H1 (cell line): ENCODE data around the gene FLT1. TPM values are rescaled to one million over a fixed set of nuclear protein-coding genes. Genes with fewer than 3 reads are reported as not detected.
A peak's percentile ranks its signal among the peaks of the same experiment; 100 is the strongest.

ENCODE experiments used
- CTCF ChIA-PET: fragments of 300-600 bp; sonication (Branson Sonifier 250); formaldehyde crosslinking; loops from one replicate; lab custom pipeline; 2021; ENCODE audit not compliant: partially characterized antibody; lab: Charles Lee
- POLR2A ChIA-PET: fragments of 300-600 bp; sonication (Branson Sonifier 250); formaldehyde crosslinking; loops from one replicate; lab custom pipeline; 2021; ENCODE audit warnings: inconsistent platforms; ENCODE audit not compliant: partially characterized antibody; lab: Charles Lee
- DNase-seq, 2 experiments: peaks; one replicate each; pipeline versions ENCODE4 v3.0.0 to v3.0.0-alpha.2; 2010 to 2022; ENCODE audit warnings: low spot score in 2 of 2, low read depth in 1 of 2, mixed read lengths in 1 of 2
- FAIRE-seq: peaks from 2 replicates; lab custom pipeline; 2011; peaks lifted over from hg19 to GRCh38; lab: Jason Lieb, UNC
- H2AFZ ChIP-seq: 2 replicates; pipeline ENCODE4 v1.8.1; 2012; ENCODE audit warnings: low read length, inconsistent platforms
- H2AK5ac ChIP-seq: 2 replicates; pipeline ENCODE4 v1.6.1; 2013; ENCODE audit warnings: low read depth, low read length
- H2BK120ac ChIP-seq: replicated peaks from 2 replicates; pipeline ENCODE3; 2013; ENCODE audit warnings: low read depth, low read length, inconsistent platforms
- H2BK12ac ChIP-seq: 2 replicates; pipeline ENCODE4 v1.6.1; 2013; ENCODE audit warnings: low read depth, low read length
- H2BK15ac ChIP-seq: 2 replicates; pipeline ENCODE4 v1.6.1; 2013; ENCODE audit warnings: low read length
- H2BK20ac ChIP-seq: 2 replicates; pipeline ENCODE4 v1.6.1; 2013; ENCODE audit warnings: low read length
- H2BK5ac ChIP-seq: 2 replicates; pipeline ENCODE4 v1.6.1; 2013; ENCODE audit warnings: low read depth, low read length
- H3K14ac ChIP-seq: 2 replicates; pipeline ENCODE4 v1.6.1; 2013; ENCODE audit warnings: inconsistent platforms; ENCODE audit not compliant: insufficient read length
- H3K18ac ChIP-seq: 2 replicates; pipeline ENCODE4 v1.6.1; 2013; ENCODE audit warnings: low read length; ENCODE audit errors: extremely low read depth
- H3K23ac ChIP-seq: 2 replicates; pipeline ENCODE4 v1.6.1; 2013; ENCODE audit warnings: inconsistent platforms; ENCODE audit not compliant: insufficient read length
- H3K23me2 ChIP-seq: 2 replicates; pipeline ENCODE4 v1.6.1; 2013; ENCODE audit warnings: low read depth, low read length
- H3K27ac ChIP-seq: 2 replicates; pipeline ENCODE4 v1.6.1; 2011; ENCODE audit warnings: low read depth, low read length, inconsistent platforms
- H3K27me3 ChIP-seq, 4 experiments: replicated peaks in 1 of 4; 1 replicate in 1 of 4; 2 replicates in 3 of 4; pipeline versions ENCODE4 v1.6.1 to v1.8.1; 2011 to 2013; ENCODE audit warnings: low read length in 3 of 4, mild to moderate bottlenecking in 3 of 4, inconsistent platforms in 2 of 4, mixed read lengths in 2 of 4, moderate library complexity in 1 of 4; ENCODE audit not compliant: control insufficient read depth in 3 of 4, insufficient read depth in 3 of 4; ENCODE audit errors: extremely low read depth in 1 of 4
- H3K36me3 ChIP-seq, 4 experiments: 2 replicates each; pipeline versions ENCODE4 v1.6.1 to v1.8.1; 2011 to 2013; ENCODE audit warnings: mild to moderate bottlenecking in 4 of 4, low read length in 3 of 4, moderate library complexity in 2 of 4, control low read depth in 1 of 4, inconsistent platforms in 1 of 4; ENCODE audit not compliant: insufficient read depth in 4 of 4, control insufficient read depth in 2 of 4
- H3K4ac ChIP-seq: replicated peaks from 2 replicates; pipeline ENCODE3; 2013; ENCODE audit warnings: low read length, low read depth, mixed read lengths, inconsistent platforms; ENCODE audit not compliant: insufficient read length
- H3K4me1 ChIP-seq, 4 experiments: replicated peaks in 1 of 4; 1 replicate in 1 of 4; 2 replicates in 3 of 4; pipeline versions ENCODE4 v1.6.1 to v1.8.1; 2011 to 2013; ENCODE audit warnings: low read length in 3 of 4, inconsistent platforms in 2 of 4, mixed read lengths in 1 of 4; ENCODE audit not compliant: insufficient read depth in 4 of 4, control insufficient read depth in 3 of 4
- H3K4me2 ChIP-seq, 2 experiments: 2 replicates each; pipeline versions ENCODE4 v1.6.1 to v1.8.1; 2011 to 2013; ENCODE audit warnings: low read depth in 2 of 2, low read length in 2 of 2, control low read depth in 1 of 2, inconsistent platforms in 1 of 2, mild to moderate bottlenecking in 1 of 2; ENCODE audit not compliant: insufficient read depth in 1 of 2
- H3K4me3 ChIP-seq, 4 experiments: fragments of 200-600, 300-600 bp in 1 of 4; sonication (generic), shearing (Covaris generic), sonication (Bioruptor Twin) in 1 of 4; 2 replicates each; pipeline versions ENCODE4 v1.5.1 to v1.8.1; 2011 to 2016; ENCODE audit warnings: low read length in 4 of 4, low read depth in 3 of 4, control low read depth in 2 of 4, inconsistent platforms in 2 of 4, mild to moderate bottlenecking in 2 of 4, mixed read lengths in 1 of 4, moderate library complexity in 1 of 4; ENCODE audit not compliant: insufficient read depth in 2 of 4; ENCODE audit errors: extremely low read depth in 1 of 4
- H3K56ac ChIP-seq: replicated peaks from 2 replicates; pipeline ENCODE3; 2013; ENCODE audit warnings: low read depth, mild to moderate bottlenecking, mixed read lengths, low read length, inconsistent platforms; ENCODE audit not compliant: insufficient read length
- H3K79me1 ChIP-seq: 2 replicates; pipeline ENCODE4 v1.6.1; 2013; ENCODE audit warnings: low read depth, low read length, control low read depth
- H3K79me2 ChIP-seq, 2 experiments: 2 replicates each; pipeline versions ENCODE4 v1.6.1 to v1.8.1; 2012 to 2013; ENCODE audit warnings: low read length in 2 of 2, mild to moderate bottlenecking in 2 of 2, inconsistent platforms in 1 of 2; ENCODE audit not compliant: insufficient read depth in 2 of 2, control insufficient read depth in 1 of 2
- H3K9ac ChIP-seq, 4 experiments: replicated peaks in 1 of 4; 1 replicate in 1 of 4; 2 replicates in 3 of 4; pipeline versions ENCODE4 v1.6.1 to v1.8.1; 2011 to 2013; ENCODE audit warnings: low read depth in 3 of 4, low read length in 3 of 4, control low read depth in 2 of 4, mild to moderate bottlenecking in 2 of 4, moderate library complexity in 2 of 4, inconsistent platforms in 1 of 4; ENCODE audit errors: extremely low read depth in 1 of 4
- H3K9me3 ChIP-seq, 2 experiments: 2 replicates each; pipeline versions ENCODE4 v1.6.1 to v1.8.1; 2012 to 2013; ENCODE audit warnings: mild to moderate bottlenecking in 2 of 2, moderate library complexity in 2 of 2, control low read depth in 1 of 2, inconsistent platforms in 1 of 2, low read depth in 1 of 2, low read length in 1 of 2, mixed read lengths in 1 of 2; ENCODE audit not compliant: insufficient read depth in 2 of 2
- H4K20me1 ChIP-seq, 2 experiments: replicated peaks in 1 of 2; 2 replicates each; pipeline versions ENCODE3 to v1.8.1; 2011 to 2013; ENCODE audit warnings: inconsistent platforms in 2 of 2, low read length in 2 of 2, mild to moderate bottlenecking in 1 of 2; ENCODE audit not compliant: insufficient read depth in 2 of 2, control insufficient read depth in 1 of 2
- H4K5ac ChIP-seq: 2 replicates; pipeline ENCODE4 v1.6.1; 2013; ENCODE audit warnings: low read length, low read depth, mixed read lengths, inconsistent platforms; ENCODE audit not compliant: insufficient read length
- H4K8ac ChIP-seq: 2 replicates; pipeline ENCODE4 v1.8.0; 2013; ENCODE audit warnings: mild to moderate bottlenecking, moderate library complexity, low read length, inconsistent platforms; ENCODE audit not compliant: insufficient read depth; ENCODE audit errors: extremely low read depth
- H4K91ac ChIP-seq: replicated peaks from 2 replicates; pipeline ENCODE3; 2013; ENCODE audit warnings: low read length, mixed read lengths, inconsistent platforms; ENCODE audit not compliant: insufficient read length
- E2F6 ChIP-seq: IDR thresholded peaks from 2 replicates; pipeline ENCODE4 v1.6.1; 2012; ENCODE audit warnings: inconsistent platforms
- WGBS, 2 experiments: shearing (Covaris generic) in 1 of 2; methylation state at CpG; one replicate each; pipeline versions ENCODE4 v1.1.6 to v1.1.7; 2013 to 2015; ENCODE audit warnings: low lambda C conversion rate in 2 of 2, mixed read lengths in 2 of 2, inconsistent platforms in 1 of 2, low coverage in 1 of 2, missing lambda C conversion rate in 1 of 2; ENCODE audit not compliant: insufficient replicate concordance in 2 of 2, insufficient coverage in 1 of 2, insufficient read length in 1 of 2; ENCODE audit errors: extremely low coverage in 1 of 2, missing lambda C conversion rate in 1 of 2; 5-methylcytosine and 5-hydroxymethylcytosine counted together
- polyA plus RNA-seq, 7 experiments: library from polyadenylated mRNA; depleted of rRNA in 3 of 7; stranded (reverse) in 5 of 7; unstranded in 2 of 7; fragments of >200 nt in 5 of 7; fragments of 200-250 nt in 2 of 7; gene quantifications; 1 replicate in 5 of 7; 2 replicates in 1 of 7; 4 replicates in 1 of 7; pipeline versions ENCODE4 v1.2.1 to v1.2.3, GENCODE V29; 2011 to 2013; ENCODE audit warnings: missing spikeins in 2 of 7, mixed read lengths in 2 of 7
- total RNA-seq: library from RNA; stranded (reverse); fragmentation: NEBNext Ultra II Directional; extraction: Animal tissue kit (Norgen Biotek cat#: 25700); gene quantifications from 2 replicates; pipeline ENCODE4 v1.2.1, GENCODE V29; 2021

FLT1 gene
- total and polyA plus RNA-seq, 2 of the 8 experiments (the other 6 are each of a cell fraction or from before 2014, with no cell fraction given), result 19.7 to 90.2 TPM

DNA sequence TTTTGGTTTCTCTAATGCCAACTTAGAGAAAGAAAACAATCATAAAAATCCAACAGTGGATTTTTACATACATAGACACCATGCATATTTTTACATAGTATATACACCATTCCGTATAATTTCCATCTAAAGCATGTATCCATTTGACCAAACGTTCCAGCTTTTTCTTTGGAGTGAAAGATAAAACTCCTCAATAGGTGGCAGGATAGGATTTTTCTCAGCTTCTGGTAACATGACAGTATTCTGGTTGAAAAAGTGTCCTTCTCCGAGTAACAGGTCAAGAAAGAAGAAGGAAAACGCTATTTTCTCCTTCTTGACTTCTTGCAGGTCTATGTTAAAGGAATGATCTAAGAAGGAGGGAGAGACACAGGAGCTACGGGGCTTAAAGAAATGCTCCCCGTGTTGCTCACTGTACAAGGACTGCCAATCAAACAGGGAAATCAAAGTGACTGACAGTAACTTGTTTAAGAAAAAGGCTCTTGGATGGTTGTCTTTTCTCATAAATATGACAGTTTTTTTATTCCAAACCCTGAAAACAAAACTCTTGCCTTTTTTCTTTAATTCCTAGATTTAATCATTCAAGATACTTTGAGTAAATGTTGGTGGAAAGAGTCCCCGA is 11.5 kb downstream of the FLT1 start:
- Histone ChIP-seq H3K4me3 (no peak overlapping the region), H3K56ac (no peak overlapping the region), H3K23me2 (no peaks in the 10 kb centered on the region), H3K4me1 (peaks cover 6 to 20% (median 9%) of the 10 kb centered on the region in 4 experiments; a peak in 6 of 7 replicates), H3K79me1 (peaks cover 7% of the 10 kb centered on the region), H4K20me1 (peaks cover 10% of the 10 kb centered on the region in 2 experiments), H3K4ac (no peak overlapping the region), H3K14ac (no peak overlapping the region), H4K5ac (no peak overlapping the region), H3K79me2 (peaks cover 0 to 98% of the 10 kb centered on the region in 2 experiments; a peak in 3 of 4 replicates), H2BK20ac (no peak overlapping the region), H3K9me3 (no peaks in the 10 kb centered on the region; a peak in 1 of 4 replicates)
- POLR2A ChIA-PET, result interaction anchor here (0.8 to 1.7 kb wide), 4 partner anchors 10 to 18 kb away, joined by 3 to 5 read pairs (median 4); no protein-coding TSS in a partner anchor
- peak; percentile 13 for FAIRE-seq
- no peak for TF ChIP-seq E2F6
- TF ChIP-seq, all 59 proteins: peak for 0
- Histone ChIP-seq H3K36me3 (peaks cover 0 to 5% (median 1%) of the 10 kb centered on the region in 4 experiments; a peak in 5 of 8 replicates), H3K18ac (0 out of 2 replicates have a peak overlapping the region, but pooled peaks have one; percentile 2), H2BK120ac (no peak overlapping the region), H3K4me2 (no peak overlapping the region; a peak in 1 of 4 replicates), H3K9ac (no peak overlapping the region), H2BK5ac (no peak overlapping the region), H2AFZ (no peak overlapping the region), H2BK12ac (no peak overlapping the region), H3K23ac (no peak overlapping the region), H3K27ac (no peak overlapping the region), H2AK5ac (no peak overlapping the region), H4K91ac (no peak overlapping the region), H4K8ac (no peak overlapping the region), H2BK15ac (no peak overlapping the region), H3K27me3 (no peaks in the 10 kb centered on the region)
- CTCF ChIA-PET, result no interaction called here
- WGBS, 2 experiments, result 82% methylated on average over 7 of the region's 7 CpGs; no CpG with 5 or more reads in 1 of the 2 experiments
- no peak for DNase-seq
